ENCODE results near the gene CASKIN2.

Gene CASKIN2

DNA sequence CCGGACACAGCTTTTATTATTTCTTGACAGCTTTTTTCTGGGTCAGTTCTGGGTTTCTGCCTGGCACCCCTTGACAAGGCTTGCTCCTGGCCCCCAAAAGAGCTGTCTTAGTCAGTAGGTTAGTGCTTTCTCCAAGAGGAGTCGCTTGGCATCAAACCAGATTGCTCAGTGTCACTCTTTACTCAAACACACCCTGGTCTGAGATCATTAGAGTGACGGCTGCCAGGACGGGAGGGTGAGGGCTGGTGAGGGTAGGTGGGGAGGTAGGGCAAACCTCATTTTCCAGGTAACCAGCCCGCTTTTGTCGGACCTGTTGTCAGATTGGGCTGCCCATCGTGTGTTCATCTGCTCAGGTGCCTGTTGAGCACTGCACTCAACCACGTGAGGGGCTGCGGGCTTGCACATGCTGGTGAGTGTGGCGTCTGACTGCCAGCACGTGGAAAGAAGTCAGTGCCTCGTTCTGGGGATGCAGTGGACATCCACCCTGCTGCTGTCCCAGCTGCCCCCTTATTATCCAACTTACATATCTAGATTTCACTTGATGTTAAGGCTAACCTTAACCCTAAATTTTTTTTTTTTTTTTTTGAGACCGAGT, 46.5 kb downstream of the CASKIN2 start:
- H3K4me3 ChIP-seq (ENCODE audit: low read length) = no peak overlapping the region
- peaks cover 8% of the 10 kb centered on the region for H3K36me3 ChIP-seq (ENCODE audit: control insufficient read depth, low read length)
- H3K27me3 ChIP-seq (ENCODE audit: control insufficient read depth, low read length) = no peaks in the 10 kb centered on the region
- H3K9me2 ChIP-seq (replicated peaks; ENCODE audit: control insufficient read depth, low read length) = no peaks in the 10 kb centered on the region
- TF ChIP-seq, protein P1, sequence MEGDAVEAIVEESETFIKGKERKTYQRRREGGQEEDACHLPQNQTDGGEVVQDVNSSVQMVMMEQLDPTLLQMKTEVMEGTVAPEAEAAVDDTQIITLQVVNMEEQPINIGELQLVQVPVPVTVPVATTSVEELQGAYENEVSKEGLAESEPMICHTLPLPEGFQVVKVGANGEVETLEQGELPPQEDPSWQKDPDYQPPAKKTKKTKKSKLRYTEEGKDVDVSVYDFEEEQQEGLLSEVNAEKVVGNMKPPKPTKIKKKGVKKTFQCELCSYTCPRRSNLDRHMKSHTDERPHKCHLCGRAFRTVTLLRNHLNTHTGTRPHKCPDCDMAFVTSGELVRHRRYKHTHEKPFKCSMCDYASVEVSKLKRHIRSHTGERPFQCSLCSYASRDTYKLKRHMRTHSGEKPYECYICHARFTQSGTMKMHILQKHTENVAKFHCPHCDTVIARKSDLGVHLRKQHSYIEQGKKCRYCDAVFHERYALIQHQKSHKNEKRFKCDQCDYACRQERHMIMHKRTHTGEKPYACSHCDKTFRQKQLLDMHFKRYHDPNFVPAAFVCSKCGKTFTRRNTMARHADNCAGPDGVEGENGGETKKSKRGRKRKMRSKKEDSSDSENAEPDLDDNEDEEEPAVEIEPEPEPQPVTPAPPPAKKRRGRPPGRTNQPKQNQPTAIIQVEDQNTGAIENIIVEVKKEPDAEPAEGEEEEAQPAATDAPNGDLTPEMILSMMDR (IDR thresholded peaks at IDR 0.05; ENCODE audit: low read depth, low read length, poor library complexity, severe bottlenecking) = no peak
- no peak for TF ChIP-seq EZH2phosphoT487 (IDR thresholded peaks at IDR 0.05; ENCODE audit: borderline replicate concordance, low read length)
- no peak overlapping the region for H3K4me2 ChIP-seq (ENCODE audit: low read length)
- H4K20me1 ChIP-seq (ENCODE audit: control insufficient read depth, insufficient read depth, low read depth, low read length) = no peaks in the 10 kb centered on the region
- H3K27ac ChIP-seq (ENCODE audit: low read depth, low read length) = no peak overlapping the region
- H3K79me2 ChIP-seq (ENCODE audit: control insufficient read depth, low read length) = peaks cover 10% of the 10 kb centered on the region
- H3K4me1 ChIP-seq (ENCODE audit: control insufficient read depth, low read length) = peaks cover 10% of the 10 kb centered on the region
- no peaks in the 10 kb centered on the region for H3K9me3 ChIP-seq (ENCODE audit: control insufficient read depth, insufficient read depth, low read length)
- H3F3A ChIP-seq (ENCODE audit: control insufficient read depth, insufficient read depth) = no peaks in the 10 kb centered on the region

DNA sequence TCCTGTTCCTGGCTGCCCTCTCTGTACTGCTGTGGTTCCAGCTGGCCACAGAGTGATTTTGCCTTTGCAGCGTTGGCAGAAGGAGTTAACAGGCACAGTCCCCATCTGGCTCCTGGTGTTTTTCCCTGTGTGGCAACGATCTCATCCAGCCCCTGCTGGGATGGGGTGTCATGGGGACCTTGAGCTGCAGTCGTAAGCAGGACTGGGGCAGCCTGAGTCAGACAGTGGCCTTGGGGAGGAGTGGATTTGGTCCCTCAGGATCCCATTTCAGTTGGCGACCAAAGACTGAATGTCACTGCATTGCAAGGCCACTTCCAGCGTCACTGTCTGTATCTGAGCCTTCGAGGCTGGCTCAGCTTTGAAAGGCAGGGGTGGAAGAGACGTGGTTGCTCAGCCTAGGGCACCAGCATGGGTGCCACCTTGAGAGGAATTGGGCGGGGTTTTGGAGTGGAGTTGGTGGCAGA, 47.0 kb downstream of the CASKIN2 start:
- Histone ChIP-seq H3K9me3 (ENCODE audit: control insufficient read depth, insufficient read depth, low read length) (no peaks in the 10 kb centered on the region), H3F3A (ENCODE audit: control insufficient read depth, insufficient read depth) (no peaks in the 10 kb centered on the region), H3K27me3 (ENCODE audit: control insufficient read depth, low read length) (no peaks in the 10 kb centered on the region), H3K9me2 (replicated peaks; ENCODE audit: control insufficient read depth, low read length) (no peaks in the 10 kb centered on the region), H3K4me1 (ENCODE audit: control insufficient read depth, low read length) (peaks cover 10% of the 10 kb centered on the region), H3K79me2 (ENCODE audit: control insufficient read depth, low read length) (peaks cover 12% of the 10 kb centered on the region), H3K4me3 (ENCODE audit: low read length) (no peak overlapping the region), H4K20me1 (ENCODE audit: control insufficient read depth, insufficient read depth, low read depth, low read length) (no peaks in the 10 kb centered on the region), H3K4me2 (ENCODE audit: low read length) (no peak overlapping the region), H3K27ac (ENCODE audit: low read depth, low read length) (no peak overlapping the region), H3K36me3 (ENCODE audit: control insufficient read depth, low read length) (peaks cover 8% of the 10 kb centered on the region)
- TF ChIP-seq, protein P1 (IDR thresholded peaks at IDR 0.05; ENCODE audit: low read depth, low read length, poor library complexity, severe bottlenecking) = no peak
- TF ChIP-seq EZH2phosphoT487 (IDR thresholded peaks at IDR 0.05; ENCODE audit: borderline replicate concordance, low read length) = no peak

DNA sequence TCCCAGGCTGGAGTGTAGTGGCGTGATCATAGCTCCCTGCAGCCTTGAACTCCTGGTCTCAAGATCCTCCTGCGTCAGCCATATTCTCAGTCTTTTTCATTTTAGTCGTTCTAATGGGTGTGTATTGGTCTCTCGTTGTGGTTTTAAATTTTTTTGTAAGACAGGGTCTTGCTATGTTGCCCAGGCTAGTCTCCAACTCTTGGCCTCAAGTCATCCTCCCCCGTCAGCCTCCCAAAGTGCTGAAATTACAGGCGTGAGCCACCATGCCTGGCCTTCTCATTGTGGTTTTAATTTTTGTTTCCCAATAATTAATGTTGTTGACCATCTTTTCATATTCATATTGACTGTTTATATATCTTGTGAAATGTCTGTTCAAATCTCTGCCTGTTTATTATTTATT, 50.3 kb downstream of the CASKIN2 start:
- H3K4me1 ChIP-seq (ENCODE audit: control insufficient read depth, low read length) = no peaks in the 10 kb centered on the region
- H3K9me3 ChIP-seq (ENCODE audit: control insufficient read depth, insufficient read depth, low read length) = no peaks in the 10 kb centered on the region
- no peaks in the 10 kb centered on the region for H4K20me1 ChIP-seq (ENCODE audit: control insufficient read depth, insufficient read depth, low read depth, low read length)
- no peaks in the 10 kb centered on the region for H3K27me3 ChIP-seq (ENCODE audit: control insufficient read depth, low read length)
- peaks cover 15% of the 10 kb centered on the region for H3K79me2 ChIP-seq (ENCODE audit: control insufficient read depth, low read length)
- H3K9me2 ChIP-seq (replicated peaks; ENCODE audit: control insufficient read depth, low read length) = no peaks in the 10 kb centered on the region
- no peak overlapping the region for H3K27ac ChIP-seq (ENCODE audit: low read depth, low read length)
- no peaks in the 10 kb centered on the region for H3K36me3 ChIP-seq (ENCODE audit: control insufficient read depth, low read length)
- H3F3A ChIP-seq (ENCODE audit: control insufficient read depth, insufficient read depth) = no peaks in the 10 kb centered on the region
- H3K4me2 ChIP-seq (ENCODE audit: low read length) = no peak overlapping the region
- no peak overlapping the region for H3K4me3 ChIP-seq (ENCODE audit: low read length)
- TF ChIP-seq EZH2phosphoT487 (IDR thresholded peaks at IDR 0.05; ENCODE audit: borderline replicate concordance, low read length) = no peak
- TF ChIP-seq, protein P1 (IDR thresholded peaks at IDR 0.05; ENCODE audit: low read depth, low read length, poor library complexity, severe bottlenecking) = no peak
